Body of pancreas (tissue), 4 donors: Measurements from ENCODE around the gene SMARCA2.

Experiments used
- CTCF ChIP-seq, 7 experiments: fragments of 450-650 bp in 4 of 7; fragments of 200-600 bp in 3 of 7; sonication (generic) in 3 of 7; IDR thresholded peaks; one replicate each; pipeline ENCODE4 v1.5.1; 2016 to 2019; ENCODE audit warnings: antibody characterized with exemption in 7 of 7
- POLR2A ChIP-seq, 3 donors: fragments of 450-650 bp; IDR thresholded peaks; one replicate each; pipeline ENCODE4 v1.6.1; 2016; ENCODE audit warnings: antibody characterized with exemption in 3 of 3, mild to moderate bottlenecking in 2 of 3

GRCh38 chr9:2066312-2067273 lies 51.4 kb downstream of the SMARCA2 start:
- TF ChIP-seq CTCF (IDR thresholded peaks at IDR 0.05): peak in 3 of 7 experiments; percentile 24 to 34 (median 27)
- TF ChIP-seq POLR2A (IDR thresholded peaks at IDR 0.05): no peak
